SK-N-SH treated with all-trans-retinoic acid at 6 μM for 48 hours (cell line): Measurements from ENCODE around the gene SYNJ2.

ENCODE experiments used
- ARNTL ChIP-seq: fragments of 450-650 bp; formaldehyde crosslinking; IDR thresholded peaks from 2 replicates; pipeline ENCODE4 v1.5.0; 2020; ENCODE audit warnings: low read depth, mild to moderate bottlenecking, moderate library complexity, borderline replicate concordance
- CSDC2 ChIP-seq: fragments of 250-450 bp; sonication (Bioruptor Pico); IDR thresholded peaks from 2 replicates; pipeline ENCODE4 v1.5.0; 2020; ENCODE audit warnings: mild to moderate bottlenecking, moderate library complexity
- ZFP30 ChIP-seq: fragments of 450-650 bp; formaldehyde crosslinking; IDR thresholded peaks from 2 replicates; pipeline ENCODE4 v1.5.0; 2022; ENCODE audit warnings: mild to moderate bottlenecking, moderate library complexity

GRCh38 chr6:158118886-158119285 is 137.2 kb downstream of the SYNJ2 start:
- TF ChIP-seq CSDC2 (CRISPR knock-in tag) (no peak), ZFP30 (no peak), ARNTL (CRISPR knock-in tag) (no peak)
